WTC11 (cell line): Measurements from ENCODE around the gene CHST11. TPM values are rescaled to one million over a fixed set of nuclear protein-coding genes. Genes with fewer than 3 reads are reported as not detected.

Experiments used
- ATAC-seq: fragments of 200-7000 bp; cut with Tn5 transposase; 2 replicates; pipeline ENCODE4 v1.10.0; 2021; ENCODE audit warnings: mild to moderate bottlenecking, moderate library complexity
- CTCF ChIA-PET: fragments of 300-600 bp; sonication (Branson Sonifier 250); formaldehyde crosslinking; loops from one replicate; lab custom pipeline; 2021; ENCODE audit warnings: antibody characterized with exemption; lab: Charles Lee
- POLR2A ChIA-PET: fragments of 350-600 bp; sonication (Branson Sonifier 250); formaldehyde crosslinking; loops from one replicate; lab custom pipeline; 2021; ENCODE audit warnings: antibody characterized with exemption; lab: Charles Lee
- DNase-seq: peaks from one replicate; pipeline ENCODE4 v3.0.0; 2021; ENCODE audit warnings: low spot score
- H3K27ac Mint-ChIP-seq: 2 replicates; pipeline ENCODE4 v1.8.0; 2021; ENCODE audit warnings: mixed read lengths
- H3K27me3 Mint-ChIP-seq: 2 replicates; pipeline ENCODE4 v1.8.0; 2021; ENCODE audit warnings: low read depth, mild to moderate bottlenecking, moderate library complexity, mixed read lengths
- H3K36me3 Mint-ChIP-seq: 2 replicates; pipeline ENCODE4 v1.8.0; 2021; ENCODE audit warnings: mixed read lengths
- H3K4me1 Mint-ChIP-seq: 2 replicates; pipeline ENCODE4 v1.8.0; 2022; ENCODE audit warnings: mixed read lengths
- H3K4me3 Mint-ChIP-seq: 2 replicates; pipeline ENCODE4 v1.8.0; 2021; ENCODE audit warnings: mild to moderate bottlenecking, moderate library complexity, mixed read lengths
- H3K9me3 Mint-ChIP-seq: 2 replicates; pipeline ENCODE4 v1.8.0; 2021; ENCODE audit warnings: mixed read lengths
- CREB1 ChIP-seq: sonication (generic); formaldehyde crosslinking; IDR thresholded peaks from 2 replicates; pipeline ENCODE4 v1.8.0; 2023; ENCODE audit warnings: mild to moderate bottlenecking, missing genetic modification reagents
- GABPB1 ChIP-seq: sonication (generic); formaldehyde crosslinking; IDR thresholded peaks from 2 replicates; pipeline ENCODE4 v1.8.1; 2023; ENCODE audit warnings: mild to moderate bottlenecking, missing genetic modification reagents
- GTF2I ChIP-seq: fragments of 250-450 bp; sonication (Bioruptor Pico); conservative IDR thresholded peaks from 2 replicates; pipeline ENCODE4 v1.4.0; 2021; ENCODE audit warnings: mild to moderate bottlenecking
- JAZF1 ChIP-seq: fragments of 250-450 bp; sonication (Bioruptor Pico); IDR thresholded peaks from 2 replicates; pipeline ENCODE4 v1.9.0; 2021; ENCODE audit warnings: moderate library complexity, mild to moderate bottlenecking, inconsistent platforms
- MXD4 ChIP-seq: fragments of 250-450 bp; sonication (Bioruptor Pico); IDR thresholded peaks from 2 replicates; pipeline ENCODE4 v1.8.0; 2021; ENCODE audit warnings: mild to moderate bottlenecking, moderate library complexity, borderline replicate concordance
- NFYB ChIP-seq: sonication (generic); formaldehyde crosslinking; conservative IDR thresholded peaks from 2 replicates; pipeline ENCODE4 v1.8.0; 2022; ENCODE audit warnings: low read depth, missing genetic modification reagents
- RELA ChIP-seq: sonication (generic); formaldehyde crosslinking; IDR thresholded peaks from 2 replicates; pipeline ENCODE4 v1.8.1; 2022; ENCODE audit warnings: missing genetic modification reagents, mild to moderate bottlenecking, borderline replicate concordance
- TEAD4 ChIP-seq: sonication (generic); formaldehyde crosslinking; IDR thresholded peaks from 2 replicates; pipeline ENCODE4 v1.8.0; 2022; ENCODE audit warnings: mild to moderate bottlenecking, missing genetic modification reagents
- TP53 ChIP-seq: sonication (generic); formaldehyde crosslinking; IDR thresholded peaks from 2 replicates; pipeline ENCODE4 v1.8.1; 2023; ENCODE audit warnings: mild to moderate bottlenecking, missing genetic modification reagents
- ZNF138 ChIP-seq: sonication (generic); formaldehyde crosslinking; conservative IDR thresholded peaks from 2 replicates; pipeline ENCODE4 v1.8.1; 2022; ENCODE audit warnings: mild to moderate bottlenecking, moderate library complexity, missing genetic modification reagents
- ZNF396 ChIP-seq: fragments of 250-450 bp; sonication (Bioruptor Pico); IDR thresholded peaks from 2 replicates; pipeline ENCODE4 v1.8.0; 2021; ENCODE audit warnings: mild to moderate bottlenecking, moderate library complexity, borderline replicate concordance
- total RNA-seq: library from RNA; stranded (reverse); gene quantifications from 3 replicates; pipeline ENCODE4 v1.2.3, GENCODE V29; 2021
- TF ChIP-seq, protein P1 (sequence below): sonication (generic); formaldehyde crosslinking; IDR thresholded peaks from 2 replicates; pipeline ENCODE4 v1.8.1; 2023; ENCODE audit warnings: mild to moderate bottlenecking, missing genetic modification reagents, borderline replicate concordance
- TF ChIP-seq, protein P2 (sequence below): fragments of 250-450 bp; sonication (Bioruptor Pico); IDR thresholded peaks from 2 replicates; pipeline ENCODE4 v1.9.0; 2021; ENCODE audit warnings: mild to moderate bottlenecking, borderline replicate concordance
- TF ChIP-seq, protein P3 (sequence below): sonication (generic); formaldehyde crosslinking; IDR thresholded peaks from 2 replicates; pipeline ENCODE4 v1.8.0; 2022; ENCODE audit warnings: mild to moderate bottlenecking, missing genetic modification reagents
- TF ChIP-seq, protein P4 (sequence below): fragments of 200-600 bp; IDR thresholded peaks from 2 replicates; pipeline ENCODE4 v1.8.0; 2022; ENCODE audit warnings: antibody characterized with exemption
- TF ChIP-seq, protein P5 (sequence below): sonication (generic); formaldehyde crosslinking; IDR thresholded peaks from 2 replicates; pipeline ENCODE4 v1.8.1; 2022; ENCODE audit warnings: low read depth, mild to moderate bottlenecking, moderate library complexity, missing genetic modification reagents, borderline replicate concordance
- TF ChIP-seq, protein P6 (sequence below): sonication (generic); formaldehyde crosslinking; IDR thresholded peaks from 2 replicates; pipeline ENCODE4 v1.8.0; 2022; ENCODE audit warnings: mild to moderate bottlenecking, missing genetic modification reagents
- TF ChIP-seq, protein P7 (sequence below): sonication (generic); formaldehyde crosslinking; IDR thresholded peaks from 2 replicates; pipeline ENCODE4 v1.8.0; 2022; ENCODE audit warnings: mild to moderate bottlenecking, missing genetic modification reagents
- TF ChIP-seq, protein P8 (sequence below): fragments of 250-450 bp; sonication (Bioruptor Pico); conservative IDR thresholded peaks from 2 replicates; pipeline ENCODE4 v1.9.0; 2021; ENCODE audit warnings: mild to moderate bottlenecking

The CHST11 gene
- total RNA-seq, 1 experiment from 2014 or later = 24.2 TPM

DNA sequence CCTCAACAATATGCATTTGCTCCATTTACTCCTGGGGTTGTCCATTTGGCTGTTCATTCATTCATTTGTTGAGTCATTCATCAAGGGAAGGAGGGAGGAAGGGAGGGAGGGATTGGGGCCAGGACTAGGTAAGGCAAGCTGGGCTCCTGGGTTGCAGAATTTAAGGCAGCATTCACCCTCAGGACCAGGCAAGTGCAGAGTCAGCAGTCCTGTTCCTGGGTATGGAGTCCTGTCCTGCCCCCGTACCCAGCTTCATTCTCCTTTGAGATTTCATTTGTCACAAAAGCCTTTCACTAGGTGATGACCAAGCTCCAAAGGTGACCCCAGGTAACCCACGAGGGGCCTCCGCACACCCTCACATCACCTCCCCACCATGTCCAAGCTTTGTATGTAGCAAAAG is 178.1 kb downstream of the CHST11 start:
- no peak overlapping the region for H3K4me3 Mint-ChIP-seq
- no peak for DNase-seq
- CTCF ChIA-PET = no interaction called here
- no peak for ATAC-seq
- peaks cover 42% of the 10 kb centered on the region for H3K4me1 Mint-ChIP-seq
- H3K27me3 Mint-ChIP-seq = no peaks in the 10 kb centered on the region
- peaks cover 4% of the 10 kb centered on the region for H3K9me3 Mint-ChIP-seq
- no peak for TF ChIP-seq GABPB1 (CRISPR knock-in tag)
- TF ChIP-seq TP53 = no peak
- TF ChIP-seq, protein P1, sequence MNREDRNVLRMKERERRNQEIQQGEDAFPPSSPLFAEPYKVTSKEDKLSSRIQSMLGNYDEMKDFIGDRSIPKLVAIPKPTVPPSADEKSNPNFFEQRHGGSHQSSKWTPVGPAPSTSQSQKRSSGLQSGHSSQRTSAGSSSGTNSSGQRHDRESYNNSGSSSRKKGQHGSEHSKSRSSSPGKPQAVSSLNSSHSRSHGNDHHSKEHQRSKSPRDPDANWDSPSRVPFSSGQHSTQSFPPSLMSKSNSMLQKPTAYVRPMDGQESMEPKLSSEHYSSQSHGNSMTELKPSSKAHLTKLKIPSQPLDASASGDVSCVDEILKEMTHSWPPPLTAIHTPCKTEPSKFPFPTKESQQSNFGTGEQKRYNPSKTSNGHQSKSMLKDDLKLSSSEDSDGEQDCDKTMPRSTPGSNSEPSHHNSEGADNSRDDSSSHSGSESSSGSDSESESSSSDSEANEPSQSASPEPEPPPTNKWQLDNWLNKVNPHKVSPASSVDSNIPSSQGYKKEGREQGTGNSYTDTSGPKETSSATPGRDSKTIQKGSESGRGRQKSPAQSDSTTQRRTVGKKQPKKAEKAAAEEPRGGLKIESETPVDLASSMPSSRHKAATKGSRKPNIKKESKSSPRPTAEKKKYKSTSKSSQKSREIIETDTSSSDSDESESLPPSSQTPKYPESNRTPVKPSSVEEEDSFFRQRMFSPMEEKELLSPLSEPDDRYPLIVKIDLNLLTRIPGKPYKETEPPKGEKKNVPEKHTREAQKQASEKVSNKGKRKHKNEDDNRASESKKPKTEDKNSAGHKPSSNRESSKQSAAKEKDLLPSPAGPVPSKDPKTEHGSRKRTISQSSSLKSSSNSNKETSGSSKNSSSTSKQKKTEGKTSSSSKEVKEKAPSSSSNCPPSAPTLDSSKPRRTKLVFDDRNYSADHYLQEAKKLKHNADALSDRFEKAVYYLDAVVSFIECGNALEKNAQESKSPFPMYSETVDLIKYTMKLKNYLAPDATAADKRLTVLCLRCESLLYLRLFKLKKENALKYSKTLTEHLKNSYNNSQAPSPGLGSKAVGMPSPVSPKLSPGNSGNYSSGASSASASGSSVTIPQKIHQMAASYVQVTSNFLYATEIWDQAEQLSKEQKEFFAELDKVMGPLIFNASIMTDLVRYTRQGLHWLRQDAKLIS = no peak
- TF ChIP-seq, protein P2, sequence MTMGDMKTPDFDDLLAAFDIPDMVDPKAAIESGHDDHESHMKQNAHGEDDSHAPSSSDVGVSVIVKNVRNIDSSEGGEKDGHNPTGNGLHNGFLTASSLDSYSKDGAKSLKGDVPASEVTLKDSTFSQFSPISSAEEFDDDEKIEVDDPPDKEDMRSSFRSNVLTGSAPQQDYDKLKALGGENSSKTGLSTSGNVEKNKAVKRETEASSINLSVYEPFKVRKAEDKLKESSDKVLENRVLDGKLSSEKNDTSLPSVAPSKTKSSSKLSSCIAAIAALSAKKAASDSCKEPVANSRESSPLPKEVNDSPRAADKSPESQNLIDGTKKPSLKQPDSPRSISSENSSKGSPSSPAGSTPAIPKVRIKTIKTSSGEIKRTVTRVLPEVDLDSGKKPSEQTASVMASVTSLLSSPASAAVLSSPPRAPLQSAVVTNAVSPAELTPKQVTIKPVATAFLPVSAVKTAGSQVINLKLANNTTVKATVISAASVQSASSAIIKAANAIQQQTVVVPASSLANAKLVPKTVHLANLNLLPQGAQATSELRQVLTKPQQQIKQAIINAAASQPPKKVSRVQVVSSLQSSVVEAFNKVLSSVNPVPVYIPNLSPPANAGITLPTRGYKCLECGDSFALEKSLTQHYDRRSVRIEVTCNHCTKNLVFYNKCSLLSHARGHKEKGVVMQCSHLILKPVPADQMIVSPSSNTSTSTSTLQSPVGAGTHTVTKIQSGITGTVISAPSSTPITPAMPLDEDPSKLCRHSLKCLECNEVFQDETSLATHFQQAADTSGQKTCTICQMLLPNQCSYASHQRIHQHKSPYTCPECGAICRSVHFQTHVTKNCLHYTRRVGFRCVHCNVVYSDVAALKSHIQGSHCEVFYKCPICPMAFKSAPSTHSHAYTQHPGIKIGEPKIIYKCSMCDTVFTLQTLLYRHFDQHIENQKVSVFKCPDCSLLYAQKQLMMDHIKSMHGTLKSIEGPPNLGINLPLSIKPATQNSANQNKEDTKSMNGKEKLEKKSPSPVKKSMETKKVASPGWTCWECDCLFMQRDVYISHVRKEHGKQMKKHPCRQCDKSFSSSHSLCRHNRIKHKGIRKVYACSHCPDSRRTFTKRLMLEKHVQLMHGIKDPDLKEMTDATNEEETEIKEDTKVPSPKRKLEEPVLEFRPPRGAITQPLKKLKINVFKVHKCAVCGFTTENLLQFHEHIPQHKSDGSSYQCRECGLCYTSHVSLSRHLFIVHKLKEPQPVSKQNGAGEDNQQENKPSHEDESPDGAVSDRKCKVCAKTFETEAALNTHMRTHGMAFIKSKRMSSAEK (CRISPR knock-in tag) = no peak
- TF ChIP-seq, protein P3, sequence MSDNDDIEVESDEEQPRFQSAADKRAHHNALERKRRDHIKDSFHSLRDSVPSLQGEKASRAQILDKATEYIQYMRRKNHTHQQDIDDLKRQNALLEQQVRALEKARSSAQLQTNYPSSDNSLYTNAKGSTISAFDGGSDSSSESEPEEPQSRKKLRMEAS (CRISPR knock-in tag) = no peak
- no peak for TF ChIP-seq NFYB (CRISPR knock-in tag)
- TF ChIP-seq MXD4 (CRISPR knock-in tag) = no peak
- TF ChIP-seq RELA (CRISPR knock-in tag) = no peak
- no peak for TF ChIP-seq CREB1
- TF ChIP-seq, protein P4, sequence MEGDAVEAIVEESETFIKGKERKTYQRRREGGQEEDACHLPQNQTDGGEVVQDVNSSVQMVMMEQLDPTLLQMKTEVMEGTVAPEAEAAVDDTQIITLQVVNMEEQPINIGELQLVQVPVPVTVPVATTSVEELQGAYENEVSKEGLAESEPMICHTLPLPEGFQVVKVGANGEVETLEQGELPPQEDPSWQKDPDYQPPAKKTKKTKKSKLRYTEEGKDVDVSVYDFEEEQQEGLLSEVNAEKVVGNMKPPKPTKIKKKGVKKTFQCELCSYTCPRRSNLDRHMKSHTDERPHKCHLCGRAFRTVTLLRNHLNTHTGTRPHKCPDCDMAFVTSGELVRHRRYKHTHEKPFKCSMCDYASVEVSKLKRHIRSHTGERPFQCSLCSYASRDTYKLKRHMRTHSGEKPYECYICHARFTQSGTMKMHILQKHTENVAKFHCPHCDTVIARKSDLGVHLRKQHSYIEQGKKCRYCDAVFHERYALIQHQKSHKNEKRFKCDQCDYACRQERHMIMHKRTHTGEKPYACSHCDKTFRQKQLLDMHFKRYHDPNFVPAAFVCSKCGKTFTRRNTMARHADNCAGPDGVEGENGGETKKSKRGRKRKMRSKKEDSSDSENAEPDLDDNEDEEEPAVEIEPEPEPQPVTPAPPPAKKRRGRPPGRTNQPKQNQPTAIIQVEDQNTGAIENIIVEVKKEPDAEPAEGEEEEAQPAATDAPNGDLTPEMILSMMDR = no peak
- TF ChIP-seq JAZF1 (CRISPR knock-in tag) = no peak
- TF ChIP-seq, protein P5, sequence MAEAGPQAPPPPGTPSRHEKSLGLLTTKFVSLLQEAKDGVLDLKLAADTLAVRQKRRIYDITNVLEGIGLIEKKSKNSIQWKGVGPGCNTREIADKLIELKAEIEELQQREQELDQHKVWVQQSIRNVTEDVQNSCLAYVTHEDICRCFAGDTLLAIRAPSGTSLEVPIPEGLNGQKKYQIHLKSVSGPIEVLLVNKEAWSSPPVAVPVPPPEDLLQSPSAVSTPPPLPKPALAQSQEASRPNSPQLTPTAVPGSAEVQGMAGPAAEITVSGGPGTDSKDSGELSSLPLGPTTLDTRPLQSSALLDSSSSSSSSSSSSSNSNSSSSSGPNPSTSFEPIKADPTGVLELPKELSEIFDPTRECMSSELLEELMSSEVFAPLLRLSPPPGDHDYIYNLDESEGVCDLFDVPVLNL (CRISPR knock-in tag) = no peak
- TF ChIP-seq, protein P6, sequence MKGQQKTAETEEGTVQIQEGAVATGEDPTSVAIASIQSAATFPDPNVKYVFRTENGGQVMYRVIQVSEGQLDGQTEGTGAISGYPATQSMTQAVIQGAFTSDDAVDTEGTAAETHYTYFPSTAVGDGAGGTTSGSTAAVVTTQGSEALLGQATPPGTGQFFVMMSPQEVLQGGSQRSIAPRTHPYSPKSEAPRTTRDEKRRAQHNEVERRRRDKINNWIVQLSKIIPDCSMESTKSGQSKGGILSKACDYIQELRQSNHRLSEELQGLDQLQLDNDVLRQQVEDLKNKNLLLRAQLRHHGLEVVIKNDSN (CRISPR knock-in tag) = no peak
- TF ChIP-seq ZNF138 (CRISPR knock-in tag) = no peak
- TF ChIP-seq ZNF396 (CRISPR knock-in tag) = no peak
- no peak for TF ChIP-seq TEAD4
- TF ChIP-seq, protein P7, sequence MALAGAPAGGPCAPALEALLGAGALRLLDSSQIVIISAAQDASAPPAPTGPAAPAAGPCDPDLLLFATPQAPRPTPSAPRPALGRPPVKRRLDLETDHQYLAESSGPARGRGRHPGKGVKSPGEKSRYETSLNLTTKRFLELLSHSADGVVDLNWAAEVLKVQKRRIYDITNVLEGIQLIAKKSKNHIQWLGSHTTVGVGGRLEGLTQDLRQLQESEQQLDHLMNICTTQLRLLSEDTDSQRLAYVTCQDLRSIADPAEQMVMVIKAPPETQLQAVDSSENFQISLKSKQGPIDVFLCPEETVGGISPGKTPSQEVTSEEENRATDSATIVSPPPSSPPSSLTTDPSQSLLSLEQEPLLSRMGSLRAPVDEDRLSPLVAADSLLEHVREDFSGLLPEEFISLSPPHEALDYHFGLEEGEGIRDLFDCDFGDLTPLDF (CRISPR knock-in tag) = no peak
- no peak for TF ChIP-seq GTF2I (CRISPR knock-in tag)
- TF ChIP-seq, protein P8, sequence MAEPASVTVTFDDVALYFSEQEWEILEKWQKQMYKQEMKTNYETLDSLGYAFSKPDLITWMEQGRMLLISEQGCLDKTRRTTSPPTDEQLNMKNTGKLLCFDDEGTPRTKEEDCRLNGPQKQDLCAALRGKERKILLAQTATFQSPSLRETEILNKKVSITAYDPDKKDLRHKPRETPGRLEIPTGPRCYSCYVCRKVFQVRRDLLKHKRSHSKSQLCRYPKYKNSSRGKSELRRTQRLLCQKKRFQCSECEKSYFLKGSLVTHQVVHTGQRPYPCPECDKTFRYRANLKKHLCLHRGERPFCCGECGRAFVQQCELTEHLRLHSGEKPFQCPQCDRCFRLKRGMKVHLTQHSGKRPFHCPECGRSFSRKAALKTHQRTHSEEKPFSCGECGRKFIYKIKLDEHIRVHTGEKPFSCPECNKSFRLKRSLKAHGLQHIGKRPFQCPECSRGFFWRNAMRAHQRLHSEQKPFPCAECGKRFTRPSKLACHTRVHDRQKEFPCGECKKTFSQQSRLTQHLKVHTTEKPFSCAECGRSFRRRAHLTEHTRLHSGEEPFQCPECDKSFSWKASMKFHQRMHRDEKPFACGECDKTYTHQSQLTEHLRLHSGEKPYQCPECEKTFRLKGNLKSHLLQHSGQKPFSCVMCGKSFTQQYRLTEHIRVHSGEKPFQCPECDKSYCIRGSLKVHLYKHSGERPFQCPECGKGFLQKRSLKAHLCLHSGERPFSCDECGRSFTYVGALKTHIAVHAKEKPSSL (CRISPR knock-in tag) = no peak
- no peak overlapping the region for H3K27ac Mint-ChIP-seq
- POLR2A ChIA-PET = interaction anchor here (0.5 kb wide), 1 partner anchor 136 kb away, joined by 3 read pairs; no protein-coding TSS in a partner anchor
- no peaks in the 10 kb centered on the region for H3K36me3 Mint-ChIP-seq
